ENCODE results near the gene P3H2.

The P3H2 gene

GRCh38 chr3:190003068-190003467 lies 117.6 kb downstream of the P3H2 start:
- ChIA-PET POLR2A (no interaction called here), CTCF (interaction anchor here (0.7 kb wide), 1 partner anchor 10 kb away, joined by 3 read pairs; no protein-coding TSS in a partner anchor)
- no peak for DNase-seq (ENCODE audit: extremely low spot score)
- no peak for TF ChIP-seq CTCF (IDR thresholded peaks at IDR 0.05; ENCODE audit: control extremely low read depth, extremely low read depth, low read depth, missing control alignments)

GRCh38 chr3:190001426-190001825 lies 119.3 kb downstream of the P3H2 start:
- no peak for TF ChIP-seq CTCF (IDR thresholded peaks at IDR 0.05; ENCODE audit: control extremely low read depth, extremely low read depth, low read depth, missing control alignments)
- ChIA-PET CTCF (no interaction called here), POLR2A (no interaction called here)
- no peak for DNase-seq (ENCODE audit: extremely low spot score)

- no peak for DNase-seq (ENCODE audit: extremely low spot score)
- no peak for TF ChIP-seq CTCF (IDR thresholded peaks at IDR 0.05; ENCODE audit: control extremely low read depth, extremely low read depth, low read depth, missing control alignments)
- CTCF ChIA-PET = no interaction called here
- POLR2A ChIA-PET = no interaction called here
These were observed 119.9 kb downstream of the P3H2 start for GRCh38 chr3:190000861-190001196.

GRCh38 chr3:190000187-190000860 lies 120.4 kb downstream of the P3H2 start:
- CTCF ChIA-PET = interaction anchor here (1.3 to 2.1 kb wide), 2 partner anchors 8 to 13 kb away, joined by 4 to 7 read pairs; no protein-coding TSS in a partner anchor
- no peak for DNase-seq (ENCODE audit: extremely low spot score)
- TF ChIP-seq CTCF (IDR thresholded peaks at IDR 0.05; ENCODE audit: control extremely low read depth, extremely low read depth, low read depth, missing control alignments) = no peak
- POLR2A ChIA-PET = no interaction called here

- no peak for TF ChIP-seq CTCF (IDR thresholded peaks at IDR 0.05; ENCODE audit: control extremely low read depth, extremely low read depth, low read depth, missing control alignments)
- no peak for DNase-seq (ENCODE audit: extremely low spot score)
- ChIA-PET POLR2A (no interaction called here), CTCF (interaction anchor here (1.3 to 2.1 kb wide), 4 partner anchors 9 to 121 kb away, joined by 4 to 7 read pairs (median 4); no protein-coding TSS in a partner anchor)
These were observed 121.0 kb downstream of the P3H2 start for GRCh38 chr3:189999718-190000117.

- ChIA-PET POLR2A (interaction anchor here (0.7 kb wide), 1 partner anchor 294 kb away, joined by 4 read pairs; no protein-coding TSS in a partner anchor), CTCF (interaction anchor here (1.5 kb wide), 1 partner anchor 61 kb away, joined by 3 read pairs; no protein-coding TSS in a partner anchor)
- TF ChIP-seq CTCF (IDR thresholded peaks at IDR 0.05; ENCODE audit: control extremely low read depth, extremely low read depth, low read depth, missing control alignments) = no peak
- no peak for DNase-seq (ENCODE audit: extremely low spot score)
These were observed 125.6 kb downstream of the P3H2 start for GRCh38 chr3:189995129-189995528.
